ENCODE measurements around the gene KLF13.

The KLF13 gene

GRCh38 chr15:31306426-31307269, 20.0 kb upstream of the KLF13 start:
- no peak overlapping the region for H3K4me2 ChIP-seq (ENCODE audit: low read depth, low read length)
- no peaks in the 10 kb centered on the region for H3K9me2 ChIP-seq (replicated peaks; ENCODE audit: insufficient read depth, low read length)
- TF ChIP-seq EZH2phosphoT487 (IDR thresholded peaks at IDR 0.05; ENCODE audit: low read length) (no peak), EZH2 (optimal IDR thresholded peaks at IDR 0.05; ENCODE audit: low read depth, low read length) (no peak), CTCF (IDR thresholded peaks at IDR 0.05; ENCODE audit: low read length) (no peak)
- no peaks in the 10 kb centered on the region for H3K27me3 ChIP-seq (replicated peaks; ENCODE audit: insufficient read depth, low read length)
- no peaks in the 10 kb centered on the region for H3K4me1 ChIP-seq (ENCODE audit: low read length)
- no peaks in the 10 kb centered on the region for H3K36me3 ChIP-seq (replicated peaks; ENCODE audit: insufficient read depth, low read length)
- no peaks in the 10 kb centered on the region for H3F3A ChIP-seq (ENCODE audit: insufficient read depth, low read length)
- DNase-seq = no peak
- no peak overlapping the region for H2AFZ ChIP-seq (ENCODE audit: low read length)
- H3K27ac ChIP-seq (ENCODE audit: low read length) = no peak overlapping the region
- H3K9ac ChIP-seq (ENCODE audit: low read length) = no peak overlapping the region
- H3K9me3 ChIP-seq (replicated peaks; ENCODE audit: insufficient read depth, low read length) = no peaks in the 10 kb centered on the region
- no peaks in the 10 kb centered on the region for H3K79me2 ChIP-seq (ENCODE audit: low read length)
- no peak overlapping the region for H3K4me3 ChIP-seq (ENCODE audit: low read length)
- H4K20me1 ChIP-seq (ENCODE audit: insufficient read depth, low read length) = no peaks in the 10 kb centered on the region

- Histone ChIP-seq H3K27ac (ENCODE audit: low read length) (no peak overlapping the region), H3K4me1 (ENCODE audit: low read length) (no peaks in the 10 kb centered on the region), H3K4me2 (ENCODE audit: low read depth, low read length) (no peak overlapping the region)
These were observed 19.1 kb upstream of the KLF13 start for GRCh38 chr15:31307270-31308184.

GRCh38 chr15:31308185-31308639, 18.4 kb upstream of the KLF13 start:
- Histone ChIP-seq H3K27me3 (replicated peaks; ENCODE audit: insufficient read depth, low read length) (no peaks in the 10 kb centered on the region), H3K9me2 (replicated peaks; ENCODE audit: insufficient read depth, low read length) (no peaks in the 10 kb centered on the region), H3F3A (ENCODE audit: insufficient read depth, low read length) (no peaks in the 10 kb centered on the region), H3K4me1 (ENCODE audit: low read length) (no peaks in the 10 kb centered on the region), H3K36me3 (replicated peaks; ENCODE audit: insufficient read depth, low read length) (no peaks in the 10 kb centered on the region), H3K9me3 (replicated peaks; ENCODE audit: insufficient read depth, low read length) (no peaks in the 10 kb centered on the region), H3K79me2 (ENCODE audit: low read length) (no peaks in the 10 kb centered on the region), H4K20me1 (ENCODE audit: insufficient read depth, low read length) (no peaks in the 10 kb centered on the region), H3K4me2 (ENCODE audit: low read depth, low read length) (no peak overlapping the region), H3K27ac (ENCODE audit: low read length) (no peak overlapping the region), H2AFZ (ENCODE audit: low read length) (no peak overlapping the region), H3K9ac (ENCODE audit: low read length) (no peak overlapping the region), H3K4me3 (ENCODE audit: low read length) (no peak overlapping the region)
- DNase-seq = no peak
- no peak for TF ChIP-seq CTCF (IDR thresholded peaks at IDR 0.05; ENCODE audit: low read length)
- no peak for TF ChIP-seq EZH2 (optimal IDR thresholded peaks at IDR 0.05; ENCODE audit: low read depth, low read length)

More at GRCh38 chr15:31307270-31308184, 19.1 kb upstream of the KLF13 start:
- no peak overlapping the region for H3K4me3 ChIP-seq (ENCODE audit: low read length)
- H3K79me2 ChIP-seq (ENCODE audit: low read length) = no peaks in the 10 kb centered on the region
- no peak for DNase-seq
- TF ChIP-seq CTCF (IDR thresholded peaks at IDR 0.05; ENCODE audit: low read length) (no peak), EZH2 (optimal IDR thresholded peaks at IDR 0.05; ENCODE audit: low read depth, low read length) (no peak), EZH2phosphoT487 (IDR thresholded peaks at IDR 0.05; ENCODE audit: low read length) (no peak)
- H2AFZ ChIP-seq (ENCODE audit: low read length) = no peak overlapping the region
- no peaks in the 10 kb centered on the region for H3K9me3 ChIP-seq (replicated peaks; ENCODE audit: insufficient read depth, low read length)
- no peaks in the 10 kb centered on the region for H3F3A ChIP-seq (ENCODE audit: insufficient read depth, low read length)
- no peaks in the 10 kb centered on the region for H3K36me3 ChIP-seq (replicated peaks; ENCODE audit: insufficient read depth, low read length)
- no peak overlapping the region for H3K9ac ChIP-seq (ENCODE audit: low read length)
- H3K27me3 ChIP-seq (replicated peaks; ENCODE audit: insufficient read depth, low read length) = no peaks in the 10 kb centered on the region
- no peaks in the 10 kb centered on the region for H4K20me1 ChIP-seq (ENCODE audit: insufficient read depth, low read length)
- no peaks in the 10 kb centered on the region for H3K9me2 ChIP-seq (replicated peaks; ENCODE audit: insufficient read depth, low read length)
